GM12878 (cell line): ENCODE measurements around the gene NRTN. TPM values are rescaled to one million over a fixed set of nuclear protein-coding genes. Genes with fewer than 3 reads are reported as not detected.

Experiments used
- ATAC-seq: fragments of 200-7000 bp; cut with Tn5 transposase; 3 replicates; pipeline ENCODE4 v1.9.1; 2020; ENCODE audit warnings: mild to moderate bottlenecking, moderate library complexity
- BruUV-seq: library from RNA; stranded (reverse); fragments of 400-500 nt; replicated peaks from 2 replicates; lab custom pipeline; 2021; lab: Mats Ljungman, UMichigan
- CTCF ChIA-PET: fragments of 300-600 bp; sonication (Branson Sonifier 250); formaldehyde crosslinking; extraction: SDS; loops from one replicate; lab custom pipeline; 2021; ENCODE audit warnings: inconsistent platforms; lab: Yijun Ruan, JAX
- POLR2A ChIA-PET: fragments of 350-600 bp; formaldehyde crosslinking; extraction: SDS; loops from one replicate; lab custom pipeline; 2021; ENCODE audit warnings: inconsistent platforms; lab: Charles Lee
- RAD21 ChIA-PET: fragments of 300-600 bp; sonication (Branson Sonifier 250); formaldehyde crosslinking; loops from one replicate; lab custom pipeline; 2023; ENCODE audit warnings: antibody characterized with exemption; ENCODE audit not compliant: unreplicated experiment; lab: Charles Lee
- SMC1A ChIA-PET: fragments of 300-600 bp; sonication (Branson Sonifier 250); formaldehyde crosslinking; loops from one replicate; lab custom pipeline; 2023; ENCODE audit not compliant: unreplicated experiment, uncharacterized antibody; lab: Charles Lee
- DNase-seq: peaks from one replicate; pipeline ENCODE4 v3.0.0-alpha.2; 2011; ENCODE audit warnings: low read depth, low spot score
- FAIRE-seq: peaks from 3 replicates; lab custom pipeline; 2011; peaks lifted over from hg19 to GRCh38; lab: Jason Lieb, UNC
- H2AFZ ChIP-seq: 2 replicates; pipeline ENCODE4 v1.6.0; 2011; ENCODE audit warnings: low read depth, low read length, control low read depth; ENCODE audit not compliant: control insufficient read depth
- H3K27ac ChIP-seq: 2 replicates; pipeline ENCODE4 v1.5.1; 2011; ENCODE audit warnings: control low read depth; ENCODE audit not compliant: control insufficient read depth, insufficient read depth
- H3K27me3 ChIP-seq, 2 experiments: replicated peaks in 1 of 2; 2 replicates each; pipeline versions ENCODE4 v1.6.0 to v1.6.1; 2011; ENCODE audit warnings: low read length in 1 of 2; ENCODE audit not compliant: control insufficient read depth in 2 of 2, insufficient read depth in 2 of 2
- H3K36me3 ChIP-seq, 2 experiments: 2 replicates each; pipeline ENCODE4 v1.5.1; 2011; ENCODE audit warnings: low read length in 1 of 2; ENCODE audit not compliant: control insufficient read depth in 2 of 2, insufficient read depth in 2 of 2
- H3K4me1 ChIP-seq: 2 replicates; pipeline ENCODE4 v1.6.1; 2011; ENCODE audit warnings: mild to moderate bottlenecking, low read length, moderate library complexity, mixed read lengths; ENCODE audit not compliant: control insufficient read depth, insufficient read depth
- H3K4me2 ChIP-seq: 2 replicates; pipeline ENCODE4 v1.6.0; 2011; ENCODE audit warnings: control low read depth; ENCODE audit not compliant: control insufficient read depth, insufficient read depth
- H3K4me3 ChIP-seq: fragments of 200-600 bp; sonication (generic); 2 replicates; pipeline ENCODE4 v1.5.1; 2016
- H3K79me2 ChIP-seq: 2 replicates; pipeline ENCODE4 v1.6.0; 2011; ENCODE audit warnings: low read length; ENCODE audit not compliant: control insufficient read depth, insufficient read depth
- H3K9ac ChIP-seq: 2 replicates; pipeline ENCODE4 v1.8.0; 2011; ENCODE audit warnings: low read length, control low read depth, mixed read lengths; ENCODE audit not compliant: control insufficient read depth, insufficient read depth
- H3K9me3 ChIP-seq: replicated peaks from 3 replicates; pipeline ENCODE4 v1.5.1; 2011; ENCODE audit warnings: mild to moderate bottlenecking, low read length; ENCODE audit not compliant: control insufficient read depth, insufficient read depth
- H4K20me1 ChIP-seq: 2 replicates; pipeline ENCODE4 v1.6.0; 2011; ENCODE audit not compliant: control insufficient read depth, insufficient read depth
- BCL11A ChIP-seq: IDR thresholded peaks from 2 replicates; pipeline ENCODE4 v1.6.1; 2011; ENCODE audit warnings: low read depth, low read length
- CBFB ChIP-seq: IDR thresholded peaks from 2 replicates; pipeline ENCODE4 v1.6.1; 2016; ENCODE audit warnings: antibody characterized with exemption, low read depth
- CEBPB ChIP-seq, 2 experiments: fragments of 150-350 bp in 1 of 2; IDR thresholded peaks; 2 replicates each; pipeline ENCODE4 v1.6.1; 2012 to 2014; ENCODE audit warnings: low read depth in 2 of 2, low read length in 2 of 2, borderline replicate concordance in 1 of 2, inconsistent platforms in 1 of 2
- FOS ChIP-seq: IDR thresholded peaks from 3 replicates; pipeline ENCODE4 v1.6.1; 2011; ENCODE audit warnings: borderline replicate concordance; ENCODE audit not compliant: insufficient read length; ENCODE audit errors: extremely low read depth
- GABPA ChIP-seq: IDR thresholded peaks from 2 replicates; pipeline ENCODE4 v1.6.1; 2014; ENCODE audit warnings: antibody characterized with exemption, low read depth, mild to moderate bottlenecking, inconsistent platforms
- NFIC ChIP-seq: IDR thresholded peaks from 2 replicates; pipeline ENCODE4 v1.6.1; 2012; ENCODE audit warnings: low read depth, mild to moderate bottlenecking, inconsistent platforms, low read length, moderate library complexity
- NR2C2 ChIP-seq: IDR thresholded peaks from 2 replicates; pipeline ENCODE4 v1.6.1; 2011; ENCODE audit warnings: borderline replicate concordance, low read depth; ENCODE audit not compliant: control insufficient read depth, insufficient read length
- SMARCA5 ChIP-seq: fragments of 450-650 bp; IDR thresholded peaks from 2 replicates; pipeline ENCODE4 v1.6.1; 2017; ENCODE audit warnings: mild to moderate bottlenecking
- STAT1 ChIP-seq: fragments of 450-650 bp; conservative IDR thresholded peaks from 2 replicates; pipeline ENCODE4 v1.6.1; 2014; ENCODE audit warnings: antibody characterized with exemption, mild to moderate bottlenecking
- TCF3 ChIP-seq: IDR thresholded peaks from 2 replicates; pipeline ENCODE4 v1.6.1; 2012; ENCODE audit warnings: low read depth, mild to moderate bottlenecking, low read length, borderline replicate concordance; ENCODE audit not compliant: insufficient read depth
- YBX1 ChIP-seq: fragments of 450-650 bp; IDR thresholded peaks from 2 replicates; pipeline ENCODE4 v1.6.1; 2016; ENCODE audit warnings: antibody characterized with exemption
- ZBED1 ChIP-seq: IDR thresholded peaks from 2 replicates; pipeline ENCODE4 v1.6.1; 2016; ENCODE audit warnings: borderline replicate concordance
- ZBTB11 ChIP-seq: fragments of 450-650 bp; formaldehyde crosslinking; IDR thresholded peaks from 2 replicates; pipeline ENCODE4 v1.5.0; 2022; ENCODE audit warnings: mild to moderate bottlenecking, missing genetic modification characterization
- ZNF207 ChIP-seq: fragments of 450-650 bp; IDR thresholded peaks from 2 replicates; pipeline ENCODE4 v1.6.1; 2014; ENCODE audit warnings: antibody characterized with exemption, mild to moderate bottlenecking, borderline replicate concordance
- ZNF217 ChIP-seq: fragments of 450-650 bp; IDR thresholded peaks from 2 replicates; pipeline ENCODE4 v1.6.1; 2017; ENCODE audit warnings: antibody characterized with exemption, mild to moderate bottlenecking
- ZNF24 ChIP-seq: fragments of 450-650 bp; IDR thresholded peaks from 2 replicates; pipeline ENCODE4 v1.6.1; 2017; ENCODE audit warnings: antibody characterized with exemption, mild to moderate bottlenecking
- WGBS: methylation state at CpG from one replicate; pipeline ENCODE4 v1.1.6; 2016; ENCODE audit warnings: low lambda C conversion rate; ENCODE audit not compliant: insufficient replicate concordance, insufficient coverage; ENCODE audit errors: missing lambda C conversion rate; 5-methylcytosine and 5-hydroxymethylcytosine counted together
- in situ Hi-C: fragments of 300-500 bp; cut with MboI; formaldehyde crosslinking; loops from 9 replicates; pipeline ENCODE4 v1.14.3; 2018; ENCODE audit warnings: mixed read lengths
- intact Hi-C: fragments of 100-400 bp; cut with micrococcal nuclease; formaldehyde crosslinking; loops from one replicate; pipeline ENCODE4 v1.14.2; 2022; ENCODE audit not compliant: unreplicated experiment
- polyA plus RNA-seq, 11 experiments: library from polyadenylated mRNA; depleted of rRNA in 4 of 11; unstranded in 6 of 11; stranded (reverse) in 5 of 11; fragments of >200 nt; fragmentation: Nextera tagmentation in 4 of 11; fragmentation: Illumina TruSeq in 1 of 11; extraction: Ambion mirVana in 4 of 11; extraction: Trizol in 1 of 11; gene quantifications; 1 replicate in 1 of 11; 2 replicates in 10 of 11; pipeline versions ENCODE4 v1.2.1 to v1.2.3, GENCODE V29; 2011 to 2016; ENCODE audit warnings: inconsistent platforms in 2 of 11, missing spikeins in 2 of 11, low read depth in 1 of 11
- total RNA-seq, 4 experiments: library from RNA; depleted of rRNA in 3 of 4; stranded (reverse); fragments of >200 nt in 3 of 4; fragmentation: Illumina TruSeq in 1 of 4; extraction: Trizol in 1 of 4; gene quantifications; 2 replicates each; pipeline versions ENCODE4 v1.2.1 to v1.2.3, GENCODE V29; 2013 to 2021

Gene NRTN
- total and polyA plus RNA-seq, 10 of the 15 experiments (the other 5 are each of a cell fraction or from before 2014, with no cell fraction given) = not detected

DNA sequence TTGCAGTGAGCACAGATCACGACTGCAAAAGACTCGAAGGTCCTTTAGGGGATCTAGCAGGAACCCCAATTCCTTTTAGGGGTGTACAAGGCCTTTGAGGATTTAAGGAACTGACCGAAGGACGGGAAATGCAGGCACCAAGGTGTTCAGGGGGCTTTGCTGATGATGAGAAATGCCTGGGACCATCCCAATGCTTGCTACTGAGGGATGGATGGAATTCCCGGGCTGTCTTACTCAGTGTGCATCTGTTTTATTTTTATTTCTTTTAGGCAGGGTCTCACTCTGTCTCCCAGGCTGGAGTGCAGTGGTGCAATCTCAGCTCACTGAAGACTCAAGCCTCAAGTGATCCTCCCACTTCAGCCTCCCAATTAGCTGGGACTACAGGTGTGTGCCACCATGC lies 31.6 kb upstream of the NRTN start:
- Histone ChIP-seq H3K4me3 (no peak overlapping the region), H4K20me1 (no peaks in the 10 kb centered on the region), H3K27ac (no peak overlapping the region), H2AFZ (no peak overlapping the region), H3K4me1 (no peaks in the 10 kb centered on the region)
- intact Hi-C loops = no loop called here
- ATAC-seq (no peak), FAIRE-seq (no peak)
- BruUV-seq = no TSS peak
- POLR2A ChIA-PET = no interaction called here
- CTCF ChIA-PET = interaction anchor here (0.6 to 1.8 kb wide), 4 partner anchors 20 to 1400 kb away, joined by 3 to 7 read pairs (median 4); no protein-coding TSS in a partner anchor
- TF ChIP-seq STAT1 = no peak
- no peak for TF ChIP-seq CBFB
- no peak for TF ChIP-seq YBX1
- TF ChIP-seq FOS = no peak
- no peak for TF ChIP-seq ZBED1
- TF ChIP-seq ZBTB11 = no peak
- TF ChIP-seq TCF3 = no peak
- no peak for TF ChIP-seq ZNF24
- TF ChIP-seq BCL11A = no peak
- no peak for TF ChIP-seq GABPA
- TF ChIP-seq NFIC = no peak
- TF ChIP-seq CEBPB (IDR thresholded peaks at IDR 0.05; ENCODE audit: borderline replicate concordance in 1 of 2, low read depth in 2 of 2, low read length in 2 of 2) = no peak
- TF ChIP-seq NR2C2 = no peak
- TF ChIP-seq ZNF207 = no peak
- no peak for TF ChIP-seq SMARCA5
- TF ChIP-seq ZNF217 = no peak
- TF ChIP-seq, all 136 proteins: peak for 0
- H3K79me2 ChIP-seq = no peaks in the 10 kb centered on the region
- no peak overlapping the region for H3K4me2 ChIP-seq
- no peak overlapping the region for H3K9ac ChIP-seq
- SMC1A ChIA-PET = interaction anchor here (0.6 kb wide), 1 partner anchor 48 kb away, joined by 3 read pairs; no protein-coding TSS in a partner anchor
- no peaks in the 10 kb centered on the region for H3K27me3 ChIP-seq
- WGBS = 37% methylated on average over 5 of the region's 5 CpGs
- in situ Hi-C loops = no loop called here
- DNase-seq = no peak
- H3K36me3 ChIP-seq = no peaks in the 10 kb centered on the region
- RAD21 ChIA-PET = no interaction called here
- H3K9me3 ChIP-seq = no peaks in the 10 kb centered on the region
